SKM-1 treated with dmso at 0.1 percent for 144 hours (cell line): ENCODE measurements around the gene GCGR.

Experiments used
- DNase-seq: peaks from one replicate; lab custom pipeline; 2025; ENCODE audit not compliant: unreplicated experiment; lab: John Stamatoyannopoulos, UW

GCGR gene

GRCh38 chr17:81845881-81846742 lies 42.2 kb downstream of the GCGR start:
- DNase-seq: no peak

DNA sequence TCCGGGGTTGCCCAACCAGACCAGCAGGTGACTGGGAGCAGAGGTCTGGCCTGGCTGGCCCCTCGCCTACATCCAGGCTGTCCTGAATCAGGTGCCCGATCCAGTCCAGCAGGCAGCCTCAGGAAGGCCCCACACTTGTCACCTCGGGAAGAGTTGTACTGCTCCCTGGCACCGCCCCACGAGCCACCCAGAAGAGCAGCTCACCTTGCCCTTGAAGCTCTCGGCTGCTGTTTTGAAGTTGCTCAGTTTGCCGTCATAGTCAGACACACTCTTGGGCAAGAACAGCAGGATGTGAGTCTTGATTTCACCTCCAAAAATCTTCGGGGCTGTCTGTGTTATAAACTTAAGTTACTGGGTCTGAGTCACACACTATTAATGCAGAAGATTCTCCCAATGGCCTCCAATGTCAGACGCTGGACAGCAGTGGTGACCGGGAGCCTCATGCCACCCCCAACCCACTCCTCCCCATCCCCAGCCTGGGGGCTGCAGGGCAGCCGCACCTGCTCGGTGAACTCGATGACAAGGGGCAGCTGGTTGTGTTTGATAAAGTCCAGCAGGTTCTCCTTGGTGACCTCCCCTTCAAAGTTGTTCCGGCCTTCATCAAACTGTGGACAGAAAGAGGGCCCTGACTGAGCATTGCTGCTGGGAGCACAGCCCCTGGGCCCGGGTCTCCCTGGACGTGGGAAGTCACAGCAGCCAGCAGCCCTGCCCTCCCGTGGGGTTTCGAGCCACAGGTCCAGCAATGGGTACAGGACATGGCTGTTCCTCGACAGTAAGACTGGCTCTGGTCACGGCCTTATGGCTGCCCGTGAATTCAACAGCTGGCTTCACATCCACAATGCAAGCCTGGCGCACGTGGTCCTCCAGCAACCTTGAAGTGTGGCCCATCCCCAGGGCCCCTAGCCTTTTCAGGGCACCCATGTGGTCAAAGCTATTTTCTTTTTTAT lies 43.1 kb downstream of the GCGR start:
- DNase-seq: no peak

DNA sequence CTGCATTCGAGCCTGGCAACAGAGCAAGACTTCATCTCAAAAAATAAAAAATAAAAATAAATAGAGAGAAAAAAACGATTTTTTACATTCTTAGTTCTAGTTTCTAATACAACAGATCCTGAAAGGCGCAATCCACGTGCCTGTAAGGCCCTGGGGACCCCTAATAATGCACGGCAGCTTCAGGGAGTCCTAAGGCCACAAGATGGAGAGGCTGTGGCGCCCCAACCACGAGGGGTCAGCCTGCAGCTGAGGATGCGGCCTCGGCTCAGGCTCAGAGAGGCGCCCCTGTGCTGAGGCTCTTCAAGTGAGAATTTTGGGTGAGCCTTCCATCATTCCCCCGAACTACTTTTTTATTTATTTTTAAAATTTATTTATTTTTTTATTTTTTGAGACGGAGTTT lies 45.5 kb downstream of the GCGR start:
- DNase-seq: no peak

DNA sequence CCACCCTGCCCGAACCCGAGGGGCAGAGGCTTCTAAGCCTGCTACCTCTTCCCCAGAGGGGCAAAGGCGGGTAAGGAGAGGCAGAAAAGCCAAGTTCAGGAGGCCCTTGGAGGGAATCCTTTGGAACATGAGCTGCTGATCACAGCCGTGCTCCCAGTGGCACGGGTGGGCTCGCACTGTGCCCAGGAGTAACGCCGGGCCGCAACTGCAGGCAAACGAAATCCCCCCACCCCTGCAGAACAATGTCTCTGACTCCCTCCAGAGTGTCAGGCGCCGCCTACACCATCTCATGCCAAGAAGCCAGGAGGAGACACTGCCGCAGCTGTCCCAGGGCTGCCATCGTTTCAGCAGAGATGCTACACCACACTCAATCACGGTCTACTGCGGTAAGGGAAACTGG lies 47.5 kb downstream of the GCGR start:
- DNase-seq: no peak

GRCh38 chr17:81852237-81852636 lies 48.3 kb downstream of the GCGR start:
- no peak for DNase-seq

DNA sequence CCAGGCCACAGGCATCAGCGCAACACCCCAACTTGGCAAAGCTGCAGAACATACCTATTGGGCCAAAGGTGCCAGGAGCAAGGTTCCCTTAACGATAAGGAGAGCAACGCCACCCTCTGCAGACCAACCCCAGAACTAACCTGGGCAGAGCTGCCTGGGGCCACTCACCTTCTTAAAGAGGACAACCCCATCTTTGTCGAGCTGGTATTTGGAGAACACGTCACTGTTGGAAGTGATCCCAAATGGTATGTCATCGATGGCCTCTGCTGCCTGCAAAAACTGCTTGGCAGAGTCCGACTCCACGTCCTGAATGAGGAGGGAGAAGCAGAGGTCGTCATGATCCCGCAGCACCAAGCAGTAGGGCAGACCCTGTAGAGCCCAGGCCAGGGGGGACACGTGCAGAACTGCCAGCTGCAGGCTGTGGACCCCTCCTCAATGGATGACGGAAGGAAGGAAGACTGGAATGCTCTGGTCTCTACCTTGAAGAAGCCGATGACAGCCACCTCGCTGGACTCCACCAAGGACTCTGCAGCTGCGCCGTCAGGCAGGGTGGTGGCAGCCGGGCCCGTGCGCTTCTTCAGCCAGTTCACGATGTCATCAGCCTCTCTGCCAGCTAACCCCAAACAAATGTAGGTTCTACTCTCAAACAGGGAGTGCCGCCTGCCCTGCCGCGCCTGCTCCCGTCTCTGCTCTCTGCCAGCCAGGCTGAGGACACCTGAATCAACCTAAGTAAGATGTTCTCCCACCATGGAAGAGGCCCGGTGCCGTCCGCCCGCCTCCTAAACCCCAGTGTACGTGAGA lies 51.2 kb downstream of the GCGR start:
- no peak for DNase-seq

DNA sequence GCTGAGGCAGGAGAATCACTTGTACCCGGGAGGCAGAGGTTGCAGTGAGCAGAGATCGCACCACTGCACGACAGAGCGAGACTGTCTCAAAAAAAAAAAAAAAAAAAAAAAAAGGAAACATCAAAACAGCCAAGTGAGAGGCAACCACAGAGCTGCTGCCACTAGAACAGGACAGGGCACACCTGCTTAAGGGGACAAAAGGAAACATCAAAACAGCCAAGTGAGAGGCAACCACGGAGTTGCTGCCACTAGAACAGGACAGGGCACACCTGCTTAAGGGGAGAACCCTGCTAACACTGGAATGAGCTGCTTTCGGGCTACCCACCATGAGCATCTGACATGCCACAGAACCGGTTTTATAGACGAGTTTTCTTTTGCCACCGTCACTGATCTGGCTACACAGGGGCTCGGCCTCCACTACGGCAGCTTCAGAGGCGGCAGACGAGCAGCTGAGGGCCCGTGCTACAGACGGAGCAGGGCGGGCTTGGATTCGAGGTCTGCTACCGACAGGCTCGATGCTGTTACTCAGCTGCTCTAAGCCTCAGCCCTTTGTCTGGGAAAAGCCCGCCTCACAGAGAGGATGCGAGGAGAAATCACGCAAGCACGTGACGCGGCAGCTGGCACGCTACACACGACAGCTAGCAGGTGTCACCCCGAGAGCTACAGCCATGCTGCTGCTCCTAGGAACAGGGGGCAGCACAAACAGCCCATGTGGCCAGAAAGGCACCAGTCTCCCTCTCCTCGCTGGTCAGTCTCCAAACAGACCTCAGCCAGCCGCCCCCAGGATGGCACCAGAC lies 54.4 kb downstream of the GCGR start:
- no peak for DNase-seq

DNA sequence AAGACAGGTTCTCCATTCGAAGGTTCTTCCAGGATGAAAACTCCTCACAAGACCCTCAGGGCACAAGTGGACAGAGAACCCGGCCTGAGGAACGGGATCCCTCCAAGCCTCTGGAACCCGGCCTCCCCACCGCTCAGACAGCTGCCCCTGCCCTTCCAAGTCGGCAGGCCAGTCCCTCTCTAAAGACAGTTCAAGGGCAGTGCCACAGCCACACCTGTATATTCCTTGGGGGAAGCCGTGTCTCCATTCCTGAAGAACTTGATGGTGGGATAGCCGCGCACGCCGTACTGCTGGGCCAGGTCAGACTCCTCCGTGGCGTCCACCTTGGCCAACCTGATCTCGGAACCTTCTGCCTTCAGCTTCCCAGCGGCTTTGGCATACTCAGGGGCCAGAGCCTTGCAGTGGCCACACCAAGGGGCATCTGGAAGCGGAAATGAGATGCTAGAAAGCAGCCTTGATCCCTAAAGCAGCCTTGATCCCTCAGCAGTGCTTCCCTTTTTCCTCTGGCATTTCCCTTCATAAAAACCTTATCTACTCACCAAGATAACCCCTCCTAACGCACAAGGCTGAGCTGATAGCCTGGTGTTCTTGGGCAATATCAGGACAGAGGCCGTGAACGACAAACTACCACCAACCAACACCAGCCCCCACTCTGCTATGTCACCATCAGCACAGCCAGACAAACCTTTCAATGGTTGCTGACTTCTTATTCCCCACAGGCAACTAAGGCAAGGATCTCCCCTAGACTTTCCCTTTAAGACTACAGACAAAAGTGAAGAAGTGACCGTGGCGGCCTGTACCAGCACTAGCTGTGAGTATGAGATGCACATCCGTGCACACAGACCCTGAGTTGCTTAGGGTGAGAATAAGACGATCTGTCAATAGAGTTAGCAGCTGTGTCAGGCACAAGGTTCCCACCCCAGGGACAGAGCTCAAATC lies 55.3 kb downstream of the GCGR start:
- no peak for DNase-seq

DNA sequence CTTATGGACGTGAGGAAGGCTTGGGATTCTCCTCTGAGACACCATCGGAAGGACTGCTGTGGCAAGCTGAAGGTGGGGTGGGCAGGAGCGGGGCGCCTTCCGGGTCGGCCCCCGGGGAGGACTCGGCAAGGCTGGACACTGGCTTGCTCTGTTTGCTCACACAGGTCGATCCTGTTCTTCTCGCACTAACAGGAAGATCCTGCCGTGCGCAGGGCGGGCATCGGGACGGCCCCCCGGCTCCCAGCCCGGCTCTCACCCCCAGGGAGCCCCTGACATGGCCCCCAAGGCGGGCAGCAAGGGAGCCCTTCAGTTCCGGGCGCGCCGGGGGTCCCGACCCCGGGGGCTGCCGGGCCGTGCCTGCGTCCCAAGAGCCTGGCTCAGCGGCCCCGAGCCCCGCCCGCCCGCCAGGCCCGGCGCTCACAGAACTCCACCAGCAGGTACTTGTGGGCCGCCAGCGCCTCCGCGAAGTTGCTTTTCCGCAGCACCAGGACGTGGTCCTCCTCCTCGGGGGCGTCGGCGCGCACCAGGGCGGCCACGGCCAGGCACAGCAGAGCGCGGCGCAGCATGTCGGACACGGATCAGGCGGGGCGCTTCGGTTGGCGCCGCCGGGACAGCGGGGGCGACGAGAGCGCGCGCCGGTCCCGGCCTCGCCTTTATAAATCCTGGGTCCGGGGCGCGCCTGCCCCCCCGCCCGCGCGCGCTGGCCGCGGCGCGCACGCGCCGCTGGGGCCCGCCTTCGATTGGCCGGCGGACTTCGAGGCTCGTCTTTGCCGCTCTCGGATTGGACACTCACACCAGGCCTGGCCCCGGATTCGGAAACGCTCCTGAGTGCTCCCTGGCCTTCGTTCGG lies 56.2 kb downstream of the GCGR start, which contains the start of gene P4HB:
Gene P4HB, minus strand, starts transcription at position 630 of the 850 bp plus-strand sequence. Its CDS starts 64 bp downstream, at position 566.
- no peak for DNase-seq

GRCh38 chr17:81860756-81861568 lies 57.0 kb downstream of the GCGR start:
- peak; percentile 100 for DNase-seq

GRCh38 chr17:81863123-81863675 lies 59.2 kb downstream of the GCGR start:
- DNase-seq: no peak
